ENCODE measurements around the gene ARL17B.

GRCh38 chr17:46262271-46262670 is 99.3 kb downstream of the ARL17B start:
- TF ChIP-seq, protein P1, sequence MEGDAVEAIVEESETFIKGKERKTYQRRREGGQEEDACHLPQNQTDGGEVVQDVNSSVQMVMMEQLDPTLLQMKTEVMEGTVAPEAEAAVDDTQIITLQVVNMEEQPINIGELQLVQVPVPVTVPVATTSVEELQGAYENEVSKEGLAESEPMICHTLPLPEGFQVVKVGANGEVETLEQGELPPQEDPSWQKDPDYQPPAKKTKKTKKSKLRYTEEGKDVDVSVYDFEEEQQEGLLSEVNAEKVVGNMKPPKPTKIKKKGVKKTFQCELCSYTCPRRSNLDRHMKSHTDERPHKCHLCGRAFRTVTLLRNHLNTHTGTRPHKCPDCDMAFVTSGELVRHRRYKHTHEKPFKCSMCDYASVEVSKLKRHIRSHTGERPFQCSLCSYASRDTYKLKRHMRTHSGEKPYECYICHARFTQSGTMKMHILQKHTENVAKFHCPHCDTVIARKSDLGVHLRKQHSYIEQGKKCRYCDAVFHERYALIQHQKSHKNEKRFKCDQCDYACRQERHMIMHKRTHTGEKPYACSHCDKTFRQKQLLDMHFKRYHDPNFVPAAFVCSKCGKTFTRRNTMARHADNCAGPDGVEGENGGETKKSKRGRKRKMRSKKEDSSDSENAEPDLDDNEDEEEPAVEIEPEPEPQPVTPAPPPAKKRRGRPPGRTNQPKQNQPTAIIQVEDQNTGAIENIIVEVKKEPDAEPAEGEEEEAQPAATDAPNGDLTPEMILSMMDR (IDR thresholded peaks at IDR 0.05) = no peak
- no peak for TF ChIP-seq POLR2A (IDR thresholded peaks at IDR 0.05)
